Heart left ventricle (tissue), 16 donors: ENCODE data around the gene DLD. TPM values are rescaled to one million over a fixed set of nuclear protein-coding genes. Genes with fewer than 3 reads are reported as not detected.
"Not testable (repeated sequence)": the region's sequence is repeated elsewhere in the genome, so short reads cannot be mapped to it uniquely, and the experiment has no call there.

ENCODE experiments used
- ATAC-seq, 4 donors: fragments of 200-7000 bp; cut with Tn5 transposase; one replicate each; pipeline ENCODE4 v1.9.1; 2020 to 2022; ENCODE audit warnings: moderate library complexity in 4 of 4, mild to moderate bottlenecking in 3 of 4, moderate number of reproducible peaks in 1 of 4
- DNase-seq, 5 donors: peaks; one replicate each; pipeline ENCODE4 v3.0.0-alpha.2; 2020
- H3K27ac ChIP-seq, 12 donors: fragments of 200-600 bp; sonication (generic) in 4 of 12; one replicate each; pipeline versions ENCODE4 v1.5.0 to v1.8.0; 2016 to 2022; ENCODE audit warnings: mild to moderate bottlenecking in 2 of 12
- H3K27me3 ChIP-seq, 9 donors: fragments of 200-600 bp; sonication (generic) in 2 of 9; one replicate each; pipeline versions ENCODE4 v1.5.1 to v1.8.0; 2016 to 2022; ENCODE audit warnings: mild to moderate bottlenecking in 3 of 9
- H3K36me3 ChIP-seq, 9 donors: fragments of 200-600 bp; sonication (generic) in 2 of 9; one replicate each; pipeline versions ENCODE4 v1.5.0 to v1.8.0; 2018 to 2022; ENCODE audit warnings: mild to moderate bottlenecking in 2 of 9
- H3K4me1 ChIP-seq, 12 donors: fragments of 200-600 bp; sonication (generic) in 4 of 12; one replicate each; pipeline versions ENCODE4 v1.5.0 to v1.8.0; 2016 to 2022; ENCODE audit warnings: mild to moderate bottlenecking in 3 of 12
- H3K4me3 ChIP-seq, 12 donors: fragments of 200-600 bp; sonication (generic) in 4 of 12; one replicate each; pipeline versions ENCODE4 v1.5.0 to v1.8.0; 2017 to 2022; ENCODE audit warnings: mild to moderate bottlenecking in 9 of 12, moderate library complexity in 4 of 12
- H3K9me3 ChIP-seq, 12 donors: fragments of 200-600 bp; sonication (generic) in 4 of 12; one replicate each; pipeline versions ENCODE4 v1.5.0 to v1.8.0; 2016 to 2022; ENCODE audit warnings: mild to moderate bottlenecking in 1 of 12
- POLR2A ChIP-seq, 2 donors: fragments of 450-650 bp; IDR thresholded peaks; one replicate each; pipeline ENCODE4 v1.6.1; 2017; ENCODE audit warnings: antibody characterized with exemption in 2 of 2, mild to moderate bottlenecking in 2 of 2, moderate library complexity in 2 of 2
- WGBS, 4 donors: extraction: QIAGEN DNeasy Blood & Tissue Kit in 2 of 4; methylation state at CpG; one replicate each; pipeline versions ENCODE4 v1.1.5 to v1.1.7; 2013 to 2018; 5-methylcytosine and 5-hydroxymethylcytosine counted together
- intact Hi-C, 10 donors: fragments of 100-400 bp; cut with DNase I; formaldehyde crosslinking; loops; one replicate each; pipeline versions ENCODE4 v1.11.1 to v1.14.2; 2022
- polyA plus RNA-seq, 2 donors: library from polyadenylated mRNA; stranded (reverse); fragments of 200-250 nt; gene quantifications; one replicate each; pipeline ENCODE4 v1.2.3, GENCODE V29; 2013
- total RNA-seq, 9 donors: library from RNA; depleted of rRNA in 2 of 9; stranded (reverse); fragments of >200 nt in 2 of 9; fragmentation: NEBNext Ultra II Directional in 3 of 9; extraction: Animal tissue kit (Norgen Biotek cat#: 25700) in 3 of 9; gene quantifications; one replicate each; pipeline versions ENCODE4 v1.1.0 to v1.2.4, GENCODE V29; 2016 to 2023
- TF ChIP-seq, protein P1 (sequence below), 12 donors: fragments of 200-600 bp; sonication (generic) in 4 of 12; IDR thresholded peaks; one replicate each; pipeline versions ENCODE4 v1.5.0 to v1.8.0; 2018 to 2022; ENCODE audit warnings: antibody characterized with exemption in 12 of 12, mild to moderate bottlenecking in 5 of 12
- donor health status: ischemic (EF 13 %, LVEDD 7.1; RV severe dilation, severe dysfunction).
- donor health status: healthy with polysubstance abuse.
- donor health status: DM: no; HTN: yes; CAD: no.
- donor health status: DM: no; HTN: no; CAD: no.
- donor health status: ischemic (EF 25% LVEDD 6.9; RV normal size, moderate dysfunction).
- donor health status: ischemic (EF 25% LVEDD 5.7; RV mildly dilated, moderate dysfunction).
- donor health status: healthy.
- donor health status: DM: yes; HTN: yes; CAD: no.
- donor health status: ischemic (EF 35%, LVEDD 5.7; RV mildly dilated, moderate dysfunction).
- donor health status: nonischemic (EF 11% LVEDD 7.7; RV severe dilation, severe dysfunction).
- donor health status: DM: yes; HTN: yes; CAD: no.
- donor health status: PGD.
- donor health status: ischemic (EF 29% LVEDD 5.4; RV normal size, mild dysfunction).
- donor health status: nonischemic (EF 23%, LVEDD 6.1; RV moderate dilation, normal function).

Gene DLD
- total and polyA plus RNA-seq, 11 donors = 55.3 to 426 (median 276) TPM

DNA sequence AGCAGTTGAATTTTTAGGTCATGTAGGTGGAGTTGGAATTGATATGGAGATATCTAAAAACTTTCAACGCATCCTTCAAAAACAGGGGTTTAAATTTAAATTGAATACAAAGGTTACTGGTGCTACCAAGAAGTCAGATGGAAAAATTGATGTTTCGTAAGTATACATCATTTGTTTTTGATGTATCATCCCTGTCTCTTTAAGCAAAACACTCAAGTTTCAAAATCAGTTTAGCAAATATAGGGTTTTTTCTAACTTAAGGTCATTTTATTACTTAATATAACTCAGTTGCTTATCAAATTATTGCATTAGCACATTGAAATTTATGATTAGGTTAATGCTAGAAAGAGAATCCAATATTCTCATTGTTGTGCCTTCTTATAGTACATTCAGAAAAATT, 24.6 kb downstream of the DLD start:
- ATAC-seq (no peak), DNase-seq (no peak)
- H3K4me3 ChIP-seq = no peak overlapping the region
- peaks cover 0 to 3% (median 0%) of the 10 kb centered on the region in 12 donors for H3K9me3 ChIP-seq
- no peaks in the 10 kb centered on the region for H3K27me3 ChIP-seq
- WGBS, 4 donors = 93 to 97% (median 96%) methylated on average over 2 of the region's 2 CpGs
- no peak overlapping the region for H3K27ac ChIP-seq
- peaks cover 0 to 93% (median 79%) of the 10 kb centered on the region in 9 donors for H3K36me3 ChIP-seq
- TF ChIP-seq, protein P1, sequence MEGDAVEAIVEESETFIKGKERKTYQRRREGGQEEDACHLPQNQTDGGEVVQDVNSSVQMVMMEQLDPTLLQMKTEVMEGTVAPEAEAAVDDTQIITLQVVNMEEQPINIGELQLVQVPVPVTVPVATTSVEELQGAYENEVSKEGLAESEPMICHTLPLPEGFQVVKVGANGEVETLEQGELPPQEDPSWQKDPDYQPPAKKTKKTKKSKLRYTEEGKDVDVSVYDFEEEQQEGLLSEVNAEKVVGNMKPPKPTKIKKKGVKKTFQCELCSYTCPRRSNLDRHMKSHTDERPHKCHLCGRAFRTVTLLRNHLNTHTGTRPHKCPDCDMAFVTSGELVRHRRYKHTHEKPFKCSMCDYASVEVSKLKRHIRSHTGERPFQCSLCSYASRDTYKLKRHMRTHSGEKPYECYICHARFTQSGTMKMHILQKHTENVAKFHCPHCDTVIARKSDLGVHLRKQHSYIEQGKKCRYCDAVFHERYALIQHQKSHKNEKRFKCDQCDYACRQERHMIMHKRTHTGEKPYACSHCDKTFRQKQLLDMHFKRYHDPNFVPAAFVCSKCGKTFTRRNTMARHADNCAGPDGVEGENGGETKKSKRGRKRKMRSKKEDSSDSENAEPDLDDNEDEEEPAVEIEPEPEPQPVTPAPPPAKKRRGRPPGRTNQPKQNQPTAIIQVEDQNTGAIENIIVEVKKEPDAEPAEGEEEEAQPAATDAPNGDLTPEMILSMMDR (IDR thresholded peaks at IDR 0.05) = no peak
- TF ChIP-seq POLR2A (IDR thresholded peaks at IDR 0.05) = no peak
- intact Hi-C loops = no loop called here
- H3K4me1 ChIP-seq = peaks cover 0 to 33% (median 3%) of the 10 kb centered on the region in 12 donors

DNA sequence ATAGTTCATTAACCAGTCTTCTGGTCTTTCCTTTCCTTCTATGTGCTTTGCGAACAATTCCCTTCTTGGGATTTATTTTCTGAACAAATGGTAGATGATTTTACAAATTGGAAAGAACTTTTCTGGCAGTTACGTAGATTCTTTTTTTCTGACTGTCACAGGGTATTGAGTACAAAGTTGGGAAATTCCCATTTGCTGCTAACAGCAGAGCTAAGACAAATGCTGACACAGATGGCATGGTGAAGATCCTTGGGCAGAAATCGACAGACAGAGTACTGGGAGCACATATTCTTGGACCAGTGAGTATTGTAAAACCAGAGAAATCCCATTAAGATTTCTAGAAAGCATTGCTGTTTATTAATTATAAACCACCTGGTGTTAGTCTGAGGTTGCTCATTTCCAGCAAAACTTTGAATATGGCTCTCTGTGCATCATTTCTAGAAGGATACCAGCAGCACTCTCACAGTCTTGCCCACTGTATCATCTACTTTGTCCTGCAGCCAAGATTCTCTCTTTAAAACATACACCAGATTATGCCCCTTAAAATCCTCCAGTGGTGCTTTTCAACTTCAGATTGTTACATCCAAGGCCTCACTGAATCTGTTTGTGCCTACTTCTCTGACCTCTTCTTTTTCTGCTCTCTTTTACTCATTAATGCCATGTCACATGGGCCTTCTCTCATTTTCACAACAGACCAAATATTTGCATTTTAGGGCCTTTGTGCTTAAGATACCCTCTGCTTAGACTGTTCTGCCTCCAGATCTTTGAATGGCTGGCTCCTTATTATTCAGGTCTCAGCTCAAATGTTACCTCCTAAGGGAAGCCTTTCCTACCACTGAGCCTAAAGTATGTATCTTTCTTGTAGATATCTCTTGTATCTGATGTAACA, 27.0 kb downstream of the DLD start:
- H3K27me3 ChIP-seq = no peaks in the 10 kb centered on the region
- WGBS, 4 donors = 77 to 88% (median 85%) methylated on average over 3 of the region's 3 CpGs
- TF ChIP-seq, protein P1 (IDR thresholded peaks at IDR 0.05) = no peak
- TF ChIP-seq POLR2A (IDR thresholded peaks at IDR 0.05) = no peak
- peaks cover 0 to 30% (median 5%) of the 10 kb centered on the region in 12 donors for H3K4me1 ChIP-seq
- ATAC-seq (peak in 2 of 4 donors; percentile 37 to 48), DNase-seq (no peak)
- no peak overlapping the region for H3K4me3 ChIP-seq
- peaks cover 0 to 93% (median 78%) of the 10 kb centered on the region in 9 donors for H3K36me3 ChIP-seq
- H3K27ac ChIP-seq = peak overlapping the region in 1 of 12 donors; percentile 39
- intact Hi-C loops = no loop called here
- H3K9me3 ChIP-seq = no peaks in the 10 kb centered on the region

DNA sequence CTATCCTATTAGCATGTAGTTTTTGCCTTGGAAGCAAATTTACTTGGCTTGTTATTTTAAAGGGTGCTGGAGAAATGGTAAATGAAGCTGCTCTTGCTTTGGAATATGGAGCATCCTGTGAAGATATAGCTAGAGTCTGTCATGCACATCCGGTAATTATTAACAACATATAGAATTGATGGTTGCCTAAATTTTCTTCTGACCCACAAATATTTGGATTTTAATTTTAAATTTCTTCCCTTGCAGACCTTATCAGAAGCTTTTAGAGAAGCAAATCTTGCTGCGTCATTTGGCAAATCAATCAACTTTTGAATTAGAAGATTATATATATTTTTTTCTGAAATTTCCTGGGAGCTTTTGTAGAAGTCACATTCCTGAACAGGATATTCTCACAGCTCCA, 28.0 kb downstream of the DLD start:
- Histone ChIP-seq H3K27me3 (no peaks in the 10 kb centered on the region), H3K9me3 (no peaks in the 10 kb centered on the region), H3K36me3 (peaks cover 0 to 100% (median 87%) of the 10 kb centered on the region in 9 donors), H3K4me3 (no peak overlapping the region), H3K4me1 (peaks cover 0 to 32% (median 6%) of the 10 kb centered on the region in 12 donors), H3K27ac (peak overlapping the region in 1 of 12 donors; percentile 14)
- ATAC-seq (no peak), DNase-seq (no peak)
- WGBS, 4 donors = 93 to 98% (median 96%) methylated on average over 2 of the region's 2 CpGs
- no peak for TF ChIP-seq POLR2A (IDR thresholded peaks at IDR 0.05)
- TF ChIP-seq, protein P1 (IDR thresholded peaks at IDR 0.05) = no peak
- intact Hi-C loops = no loop called here

DNA sequence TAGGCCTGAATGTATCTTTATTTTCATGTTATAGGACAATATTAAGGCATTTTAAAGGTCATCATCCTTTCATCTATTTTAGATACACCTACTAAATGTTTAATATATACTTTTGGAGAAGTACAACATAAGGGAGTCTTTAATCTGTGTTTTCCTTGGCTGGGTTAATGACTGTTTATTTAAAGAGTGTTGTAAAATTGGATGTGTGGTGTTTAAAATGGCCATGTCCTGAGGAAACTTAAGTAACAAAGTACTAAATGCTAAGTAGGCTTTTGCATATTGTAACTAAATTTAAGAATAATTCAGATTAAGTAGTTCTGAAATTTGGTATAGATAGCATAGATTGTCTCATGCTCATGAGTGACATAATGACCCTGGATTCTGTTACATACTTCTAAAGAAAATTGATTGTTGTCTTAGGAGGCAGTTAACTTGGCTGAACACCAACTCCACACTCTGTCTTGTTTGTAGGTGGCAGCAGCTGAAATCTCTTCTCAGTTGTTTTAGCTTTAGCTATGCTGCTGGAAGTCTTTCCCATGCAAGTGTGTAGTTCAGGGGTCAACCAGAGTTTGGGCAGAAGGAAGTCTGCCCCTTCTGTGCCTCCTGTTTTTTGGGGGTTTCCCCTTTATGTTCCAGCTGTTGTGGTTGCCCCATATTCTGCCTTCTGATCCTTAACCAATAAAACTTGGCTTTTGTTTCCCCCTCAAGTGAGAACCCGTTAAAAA, 29.2 kb downstream of the DLD start:
- Histone ChIP-seq H3K9me3 (no peaks in the 10 kb centered on the region), H3K4me3 (no peak overlapping the region), H3K27me3 (no peaks in the 10 kb centered on the region), H3K27ac (peak overlapping the region in 6 of 12 donors; percentile 2 to 61 (median 20)), H3K4me1 (peaks cover 0 to 34% (median 6%) of the 10 kb centered on the region in 12 donors), H3K36me3 (peaks cover 0 to 100% (median 98%) of the 10 kb centered on the region in 9 donors)
- intact Hi-C loops = loop anchor here in 3 of 10 donors (10.0 kb wide), 3 partner anchors 75 to 225 kb away; no protein-coding TSS in a partner anchor
- ATAC-seq = peak in 2 of 4 donors; percentile 6 to 28
- WGBS, 4 donors = 20 to 43% (median 35%) methylated on average over 1 of the region's 1 CpG
- TF ChIP-seq, protein P1 (IDR thresholded peaks at IDR 0.05) = no peak
- no peak for TF ChIP-seq POLR2A (IDR thresholded peaks at IDR 0.05)
- no peak for DNase-seq

DNA sequence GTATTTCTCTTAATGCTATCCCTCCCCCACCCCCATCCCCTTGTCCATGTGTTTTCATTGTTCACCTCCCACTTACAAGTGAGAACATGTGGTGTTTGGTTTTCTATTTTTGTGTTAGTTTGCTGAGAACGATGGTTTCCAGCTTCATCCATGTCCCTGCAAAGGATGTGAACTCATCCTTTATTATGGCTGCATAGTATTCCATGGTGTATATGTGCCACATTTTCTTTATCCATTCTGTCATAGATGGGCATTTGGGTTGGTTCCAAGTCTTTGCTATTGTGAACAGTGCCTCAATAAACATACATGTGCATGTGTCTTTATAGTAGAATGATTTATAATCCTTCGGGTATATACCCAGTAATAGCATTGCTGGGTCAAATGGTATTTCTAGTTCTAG, 30.8 kb downstream of the DLD start:
- not testable (repeated sequence) for ATAC-seq, DNase-seq, H3K9me3 ChIP-seq, H3K27me3 ChIP-seq, H3K4me3 ChIP-seq
- H3K27ac ChIP-seq = peak overlapping the region in 1 of 12 donors; percentile 61
- intact Hi-C loops = loop anchor here in 3 of 10 donors (10.0 kb wide), 3 partner anchors 73 to 223 kb away; no protein-coding TSS in a partner anchor
- peaks cover 0 to 39% (median 7%) of the 10 kb centered on the region in 12 donors for H3K4me1 ChIP-seq
- 48 to 90% (median 69%) methylated on average over 2 of the region's 2 CpGs for WGBS, 4 donors
- H3K36me3 ChIP-seq = peaks cover 0 to 100% (median 98%) of the 10 kb centered on the region in 9 donors
